ENCODE data around the gene FASTKD3. TPM values are rescaled to one million over a fixed set of nuclear protein-coding genes. Genes with fewer than 3 reads are reported as not detected.

FASTKD3 gene
- total and polyA plus RNA-seq, 12 donors = 8.5 to 32.0 (median 19.9) TPM

DNA sequence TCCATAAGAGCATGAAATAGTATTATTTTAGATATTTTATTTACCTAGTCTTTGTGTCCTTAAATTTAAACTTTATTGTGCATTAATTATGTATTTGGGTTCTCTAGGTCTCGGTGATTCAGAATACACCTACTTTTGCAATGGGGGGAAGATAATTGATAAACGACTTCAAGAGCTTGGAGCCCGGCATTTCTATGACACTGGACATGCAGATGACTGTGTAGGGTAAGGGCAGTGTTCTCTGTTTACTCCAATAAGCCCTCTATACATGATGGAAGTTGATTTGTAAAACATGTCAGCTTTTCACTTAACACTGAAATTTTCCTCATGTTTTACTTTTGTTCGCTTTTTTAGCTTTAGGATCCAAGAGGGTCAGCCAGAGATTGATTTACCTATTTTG lies 6.3 kb upstream of the FASTKD3 start:
- Histone ChIP-seq H3K9me3 (replicated peaks in 1 of 3) (no peaks in the 10 kb centered on the region), H3K27ac (no peak overlapping the region), H3K36me3 (replicated peaks in 1 of 2) (peaks cover 0 to 31% of the 10 kb centered on the region in 2 donors), H3K4me3 (no peak overlapping the region), H3K4me1 (replicated peaks in 1 of 2) (peaks cover 6 to 37% of the 10 kb centered on the region in 2 donors), H3K27me3 (no peaks in the 10 kb centered on the region)
- DNase-seq = no peak
- 94 to 98% (median 96%) methylated on average over 4 of the region's 4 CpGs for WGBS, 4 donors
- intact Hi-C loops (cut with DNase I) = no loop called here
- TF ChIP-seq POLR2A (IDR thresholded peaks at IDR 0.05) = no peak
- TF ChIP-seq, protein P1, sequence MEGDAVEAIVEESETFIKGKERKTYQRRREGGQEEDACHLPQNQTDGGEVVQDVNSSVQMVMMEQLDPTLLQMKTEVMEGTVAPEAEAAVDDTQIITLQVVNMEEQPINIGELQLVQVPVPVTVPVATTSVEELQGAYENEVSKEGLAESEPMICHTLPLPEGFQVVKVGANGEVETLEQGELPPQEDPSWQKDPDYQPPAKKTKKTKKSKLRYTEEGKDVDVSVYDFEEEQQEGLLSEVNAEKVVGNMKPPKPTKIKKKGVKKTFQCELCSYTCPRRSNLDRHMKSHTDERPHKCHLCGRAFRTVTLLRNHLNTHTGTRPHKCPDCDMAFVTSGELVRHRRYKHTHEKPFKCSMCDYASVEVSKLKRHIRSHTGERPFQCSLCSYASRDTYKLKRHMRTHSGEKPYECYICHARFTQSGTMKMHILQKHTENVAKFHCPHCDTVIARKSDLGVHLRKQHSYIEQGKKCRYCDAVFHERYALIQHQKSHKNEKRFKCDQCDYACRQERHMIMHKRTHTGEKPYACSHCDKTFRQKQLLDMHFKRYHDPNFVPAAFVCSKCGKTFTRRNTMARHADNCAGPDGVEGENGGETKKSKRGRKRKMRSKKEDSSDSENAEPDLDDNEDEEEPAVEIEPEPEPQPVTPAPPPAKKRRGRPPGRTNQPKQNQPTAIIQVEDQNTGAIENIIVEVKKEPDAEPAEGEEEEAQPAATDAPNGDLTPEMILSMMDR (IDR thresholded peaks at IDR 0.05) = no peak

DNA sequence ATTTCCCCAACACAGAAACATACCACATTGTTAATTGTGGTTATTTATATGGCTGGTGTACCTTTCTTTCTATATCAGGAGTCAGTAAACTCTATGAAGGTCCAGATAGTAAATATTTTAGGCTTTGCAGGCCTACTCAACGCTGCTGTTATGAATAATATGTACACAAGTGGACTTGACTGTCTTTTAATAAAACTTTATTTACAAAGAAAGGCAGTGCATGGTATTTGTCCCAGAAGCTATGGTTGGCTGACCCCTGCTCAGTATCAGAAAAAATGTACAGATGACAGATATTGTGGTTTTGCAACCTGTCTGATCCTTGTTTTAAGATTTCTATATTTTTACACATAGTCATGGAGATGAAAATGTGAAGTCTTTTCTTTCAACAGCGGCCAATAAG lies 5.8 kb upstream of the FASTKD3 start:
- Histone ChIP-seq H3K9me3 (replicated peaks in 1 of 3) (no peaks in the 10 kb centered on the region), H3K27me3 (no peaks in the 10 kb centered on the region), H3K36me3 (replicated peaks in 1 of 2) (peaks cover 0 to 28% of the 10 kb centered on the region in 2 donors), H3K4me3 (no peak overlapping the region), H3K27ac (no peak overlapping the region), H3K4me1 (replicated peaks in 1 of 2) (peaks cover 6 to 40% of the 10 kb centered on the region in 2 donors)
- TF ChIP-seq, protein P1 (IDR thresholded peaks at IDR 0.05) = no peak
- TF ChIP-seq POLR2A (IDR thresholded peaks at IDR 0.05) = no peak
- intact Hi-C loops (cut with DNase I) = no loop called here
- no peak for DNase-seq
- 93 to 100% (median 98%) methylated on average over 2 of the region's 2 CpGs for WGBS, 4 donors

DNA sequence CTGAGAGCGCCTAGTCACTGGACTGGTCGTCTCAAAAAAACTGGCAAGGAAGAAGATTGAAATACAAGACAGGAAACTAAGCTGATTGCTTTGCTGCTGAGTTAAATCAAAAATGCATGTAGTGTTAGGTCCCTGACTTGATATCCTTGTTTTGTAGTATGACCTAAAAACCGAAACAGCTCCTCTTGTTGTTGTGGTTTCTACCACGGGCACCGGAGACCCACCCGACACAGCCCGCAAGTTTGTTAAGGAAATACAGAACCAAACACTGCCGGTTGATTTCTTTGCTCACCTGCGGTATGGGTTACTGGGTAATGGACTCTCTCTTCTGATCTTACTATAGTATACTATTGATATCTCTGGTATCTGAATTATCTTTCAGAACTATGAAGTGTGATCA lies 4.4 kb upstream of the FASTKD3 start:
- peaks cover 5 to 34% of the 10 kb centered on the region in 2 donors for H3K4me1 ChIP-seq (replicated peaks in 1 of 2)
- DNase-seq = no peak
- peaks cover 0 to 17% of the 10 kb centered on the region in 2 donors for H3K36me3 ChIP-seq (replicated peaks in 1 of 2)
- H3K9me3 ChIP-seq (replicated peaks in 1 of 3) = no peaks in the 10 kb centered on the region
- 83 to 95% (median 91%) methylated on average over 9 of the region's 9 CpGs for WGBS, 4 donors
- no peaks in the 10 kb centered on the region for H3K27me3 ChIP-seq
- intact Hi-C loops (cut with DNase I) = no loop called here
- H3K27ac ChIP-seq = no peak overlapping the region
- TF ChIP-seq POLR2A (IDR thresholded peaks at IDR 0.05) = no peak
- TF ChIP-seq, protein P1 (IDR thresholded peaks at IDR 0.05) = no peak
- H3K4me3 ChIP-seq = no peak overlapping the region

DNA sequence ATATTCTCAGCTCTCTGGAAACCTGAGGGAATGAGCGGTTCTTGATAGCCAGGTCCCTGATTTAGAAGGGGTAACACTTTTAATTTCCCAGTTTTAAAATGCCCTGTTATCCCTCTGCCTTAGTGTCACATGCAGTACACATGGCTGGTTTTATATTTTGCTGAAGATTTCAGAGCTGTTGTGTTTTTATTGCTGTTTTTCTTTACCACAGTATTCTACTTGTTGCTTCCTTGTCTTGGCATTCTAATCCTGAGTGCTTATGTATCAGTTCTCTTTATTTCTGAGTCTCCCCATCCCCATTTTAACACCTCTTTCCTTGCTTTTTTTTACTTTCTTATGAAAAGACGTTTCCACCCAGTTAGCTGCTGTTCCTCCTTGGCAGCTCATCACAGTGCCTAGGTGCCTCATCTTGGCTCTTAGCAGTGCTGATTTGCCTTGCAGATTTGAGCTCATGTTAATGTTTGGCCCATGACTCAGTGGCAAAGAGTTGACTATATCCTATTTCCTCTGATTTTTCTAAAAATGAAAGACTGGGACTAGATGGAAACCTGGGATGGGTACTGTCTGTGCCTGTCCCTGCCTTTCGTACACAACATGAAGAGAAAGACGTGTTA lies 3.8 kb upstream of the FASTKD3 start:
- peaks cover 2 to 34% of the 10 kb centered on the region in 2 donors for H3K4me1 ChIP-seq (replicated peaks in 1 of 2)
- intact Hi-C loops (cut with DNase I) = no loop called here

More for the DNA sequence above, 3.8 kb upstream of the FASTKD3 start:
- TF ChIP-seq, protein P1 (IDR thresholded peaks at IDR 0.05) = no peak
- TF ChIP-seq POLR2A (IDR thresholded peaks at IDR 0.05) = no peak
- DNase-seq = no peak
- Histone ChIP-seq H3K36me3 (replicated peaks in 1 of 2) (peaks cover 0 to 14% of the 10 kb centered on the region in 2 donors), H3K9me3 (replicated peaks in 1 of 3) (no peaks in the 10 kb centered on the region), H3K27me3 (no peaks in the 10 kb centered on the region), H3K27ac (no peak overlapping the region), H3K4me3 (no peak overlapping the region)
- WGBS, 4 donors = 77 to 87% (median 80%) methylated on average over 4 of the region's 4 CpGs

Measured in adrenal gland (tissue), 12 donors.